Stimulated activated CD4-positive, alpha-beta T cell treated with anti-CD3 and anti-CD28 coated beads, Interleukin-12 subunit alpha, Interleukin-12 subunit beta, amount 100 ng/mL, for 4 hours (primary cell): ENCODE measurements around the gene GLRA1.

Experiments used
- DNase-seq: peaks from one replicate; pipeline ENCODE4 v3.0.0-alpha.2; 2020

The GLRA1 gene

GRCh38 chr5:151924564-151925301 is at the start of gene GLRA1:
Gene GLRA1 (minus strand): TSS chr5:151924851. CDS start chr5:151924549, 302 bp downstream.
- peak; percentile 49 for DNase-seq

GRCh38 chr5:151970885-151971284 is 46.2 kb upstream of the GLRA1 start:
- DNase-seq = no peak

- no peak for DNase-seq
Observed at GRCh38 chr5:151967865-151968264, 43.2 kb upstream of the GLRA1 start.

- DNase-seq = no peak
Observed at GRCh38 chr5:151966046-151966445, 41.4 kb upstream of the GLRA1 start.

GRCh38 chr5:151964471-151964870 is 39.8 kb upstream of the GLRA1 start:
- no peak for DNase-seq

- no peak for DNase-seq
Observed at GRCh38 chr5:151961557-151961956, 36.9 kb upstream of the GLRA1 start.

- no peak for DNase-seq
Observed at GRCh38 chr5:151958111-151958510, 33.5 kb upstream of the GLRA1 start.

GRCh38 chr5:151956725-151957124 is 32.1 kb upstream of the GLRA1 start:
- DNase-seq = no peak

- DNase-seq = no peak
Observed at GRCh38 chr5:151954255-151954654, 29.6 kb upstream of the GLRA1 start.

- no peak for DNase-seq
Observed at GRCh38 chr5:151953833-151954232, 29.2 kb upstream of the GLRA1 start.

- no peak for DNase-seq
Observed at GRCh38 chr5:151952238-151952637, 27.6 kb upstream of the GLRA1 start.

- DNase-seq = no peak
Observed at GRCh38 chr5:151950706-151951105, 26.1 kb upstream of the GLRA1 start.

- no peak for DNase-seq
Observed at GRCh38 chr5:151949701-151950308, 25.2 kb upstream of the GLRA1 start.

GRCh38 chr5:151949113-151949512 is 24.5 kb upstream of the GLRA1 start:
- no peak for DNase-seq

- no peak for DNase-seq
Observed at GRCh38 chr5:151947931-151948608, 23.4 kb upstream of the GLRA1 start.

- no peak for DNase-seq
Observed at GRCh38 chr5:151937851-151938250, 13.2 kb upstream of the GLRA1 start.

GRCh38 chr5:151935135-151935695 is 10.6 kb upstream of the GLRA1 start:
- DNase-seq = no peak

GRCh38 chr5:151931260-151931659 is 6.6 kb upstream of the GLRA1 start:
- no peak for DNase-seq

- DNase-seq = no peak
Observed at GRCh38 chr5:151926188-151926587, 1.5 kb upstream of the GLRA1 start.

- DNase-seq = no peak
Observed at GRCh38 chr5:151925340-151925739, 689 bp upstream of the GLRA1 start.

GRCh38 chr5:151923866-151924476 is 680 bp downstream of the GLRA1 start:
- DNase-seq = no peak

- DNase-seq = no peak
Observed at GRCh38 chr5:151921916-151922315, 2.7 kb downstream of the GLRA1 start.

- DNase-seq = no peak
Observed at GRCh38 chr5:151917904-151918303, 6.7 kb downstream of the GLRA1 start.
